Fibroblast of the aortic adventitia (primary cell): ENCODE data around the gene OTOGL. TPM values are rescaled to one million over a fixed set of nuclear protein-coding genes. Genes with fewer than 3 reads are reported as not detected.

Source experiments
- DNase-seq: peaks from one replicate; pipeline ENCODE4 v3.0.0-alpha.2; 2010; ENCODE audit warnings: low read depth
- H3K4me3 ChIP-seq: 2 replicates; pipeline ENCODE4 v1.5.1; 2011; ENCODE audit warnings: low read depth, mild to moderate bottlenecking, control low read depth, low read length, moderate library complexity
- total RNA-seq: library from RNA; depleted of rRNA; stranded (reverse); fragments of >200 nt; gene quantifications from 2 replicates; pipeline ENCODE4 v1.2.3, GENCODE V29; 2012; ENCODE audit warnings: low replicate concordance
- TF ChIP-seq, protein P1 (sequence below): IDR thresholded peaks from 2 replicates; pipeline ENCODE4 v1.5.1; 2011; ENCODE audit warnings: mild to moderate bottlenecking, low read length, control low read depth, inconsistent platforms; ENCODE audit not compliant: insufficient read depth

The OTOGL gene
- total RNA-seq, 1 donor: 0.27 TPM

DNA sequence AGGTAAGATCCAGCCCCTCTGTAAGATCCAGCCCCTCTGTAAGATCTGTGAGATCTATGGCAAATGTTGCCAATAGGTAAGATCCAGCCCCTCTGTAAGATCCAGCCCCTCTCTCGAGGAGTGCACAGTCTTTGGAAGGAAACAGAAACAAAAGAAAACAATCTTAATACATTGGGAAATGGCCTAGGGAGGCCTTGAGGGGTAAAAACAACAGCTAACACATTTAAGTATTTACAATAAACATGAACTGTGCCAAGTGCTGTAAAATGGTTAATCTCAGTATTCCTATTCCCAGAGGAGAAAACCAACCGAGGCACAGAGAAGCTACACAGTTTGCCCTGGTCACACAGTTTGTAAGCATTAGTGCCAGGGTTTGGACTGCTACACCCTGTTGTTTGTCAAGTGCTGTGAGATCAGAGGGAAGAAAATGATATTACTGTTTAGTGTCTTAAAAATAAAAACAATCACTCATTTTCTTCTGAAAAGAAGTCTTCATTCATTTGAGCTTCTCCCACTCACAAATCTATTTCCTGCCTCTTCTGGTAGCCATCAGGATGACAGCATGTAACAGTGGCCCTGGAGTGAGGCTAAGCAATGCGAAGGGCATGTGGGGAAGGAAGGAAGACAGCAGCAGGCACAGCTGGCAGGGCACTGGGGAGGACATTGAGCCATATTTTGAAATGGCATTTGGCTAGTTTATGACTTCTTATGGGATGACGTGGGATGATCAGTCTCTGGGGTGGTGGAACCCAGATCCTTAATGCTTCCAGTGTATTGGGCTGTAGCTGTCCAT is 226.0 kb downstream of the OTOGL start:
- no peak overlapping the region for H3K4me3 ChIP-seq
- no peak for DNase-seq
- TF ChIP-seq, protein P1, sequence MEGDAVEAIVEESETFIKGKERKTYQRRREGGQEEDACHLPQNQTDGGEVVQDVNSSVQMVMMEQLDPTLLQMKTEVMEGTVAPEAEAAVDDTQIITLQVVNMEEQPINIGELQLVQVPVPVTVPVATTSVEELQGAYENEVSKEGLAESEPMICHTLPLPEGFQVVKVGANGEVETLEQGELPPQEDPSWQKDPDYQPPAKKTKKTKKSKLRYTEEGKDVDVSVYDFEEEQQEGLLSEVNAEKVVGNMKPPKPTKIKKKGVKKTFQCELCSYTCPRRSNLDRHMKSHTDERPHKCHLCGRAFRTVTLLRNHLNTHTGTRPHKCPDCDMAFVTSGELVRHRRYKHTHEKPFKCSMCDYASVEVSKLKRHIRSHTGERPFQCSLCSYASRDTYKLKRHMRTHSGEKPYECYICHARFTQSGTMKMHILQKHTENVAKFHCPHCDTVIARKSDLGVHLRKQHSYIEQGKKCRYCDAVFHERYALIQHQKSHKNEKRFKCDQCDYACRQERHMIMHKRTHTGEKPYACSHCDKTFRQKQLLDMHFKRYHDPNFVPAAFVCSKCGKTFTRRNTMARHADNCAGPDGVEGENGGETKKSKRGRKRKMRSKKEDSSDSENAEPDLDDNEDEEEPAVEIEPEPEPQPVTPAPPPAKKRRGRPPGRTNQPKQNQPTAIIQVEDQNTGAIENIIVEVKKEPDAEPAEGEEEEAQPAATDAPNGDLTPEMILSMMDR: no peak

DNA sequence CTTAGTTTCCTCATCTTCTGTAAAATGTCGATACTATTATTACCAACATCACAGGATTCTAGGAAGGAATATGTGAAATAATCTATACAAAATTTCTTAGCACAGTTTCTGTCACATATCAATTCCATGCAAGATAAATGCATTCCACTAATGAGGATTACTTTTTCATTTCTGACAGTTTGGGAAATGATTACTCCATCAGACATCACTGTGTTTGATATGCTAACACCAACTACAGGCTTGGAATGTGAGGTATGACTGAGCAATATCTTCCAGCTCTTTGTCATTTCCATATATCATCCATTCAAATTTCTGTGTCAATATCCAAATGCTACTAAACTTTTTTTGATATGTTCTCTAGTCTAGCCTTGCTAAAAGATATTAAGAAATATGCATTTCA is 233.5 kb downstream of the OTOGL start:
- H3K4me3 ChIP-seq: no peak overlapping the region
- no peak for DNase-seq
- TF ChIP-seq, protein P1: no peak

DNA sequence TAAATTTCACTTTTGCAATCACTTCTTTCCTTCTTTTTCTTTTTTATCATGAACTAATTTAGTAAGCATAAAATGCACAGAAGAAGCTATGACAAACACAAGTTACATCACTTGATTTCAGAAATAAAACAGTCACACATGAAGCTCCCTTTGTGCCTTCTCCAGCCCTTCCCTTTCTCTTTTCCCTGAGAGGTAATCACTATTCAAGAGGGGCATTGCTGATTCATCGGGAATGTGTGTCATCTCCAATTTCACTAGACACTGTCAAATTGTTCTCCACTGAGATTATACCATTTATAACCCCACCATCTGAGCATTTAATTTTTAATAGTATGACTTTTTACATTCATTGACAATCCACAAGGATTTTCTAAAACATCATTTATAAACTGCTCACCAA is 253.1 kb downstream of the OTOGL start:
- no peak overlapping the region for H3K4me3 ChIP-seq
- no peak for DNase-seq
- TF ChIP-seq, protein P1: no peak

- no peak overlapping the region for H3K4me3 ChIP-seq
- TF ChIP-seq, protein P1: no peak
- DNase-seq: no peak
Measured at GRCh38 chr12:80353254-80353653, 253.9 kb downstream of the OTOGL start.

DNA sequence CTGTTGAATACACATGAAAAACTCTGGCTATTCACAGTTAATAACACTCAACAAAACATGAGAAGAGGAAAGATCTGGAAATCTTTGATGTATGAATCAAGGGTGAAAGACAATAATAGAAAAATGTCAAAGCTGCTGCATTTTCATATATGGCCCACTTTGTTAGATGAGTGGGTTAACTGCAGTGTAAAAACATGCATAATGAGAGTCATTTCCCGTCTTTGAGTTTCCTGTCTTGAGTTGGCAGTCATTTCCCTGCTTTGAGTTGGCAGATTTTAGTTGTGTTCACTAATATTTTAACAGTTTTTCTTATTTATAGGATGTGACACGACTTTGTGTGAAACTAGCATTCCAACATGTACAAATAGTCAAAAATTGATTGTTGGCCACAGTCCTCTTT is 256.8 kb downstream of the OTOGL start:
- peak; percentile 47 for DNase-seq
- no peak overlapping the region for H3K4me3 ChIP-seq
- TF ChIP-seq, protein P1: no peak

GRCh38 chr12:80359703-80360102 is 260.4 kb downstream of the OTOGL start:
- no peak for DNase-seq
- TF ChIP-seq, protein P1: no peak
- H3K4me3 ChIP-seq: no peak overlapping the region

DNA sequence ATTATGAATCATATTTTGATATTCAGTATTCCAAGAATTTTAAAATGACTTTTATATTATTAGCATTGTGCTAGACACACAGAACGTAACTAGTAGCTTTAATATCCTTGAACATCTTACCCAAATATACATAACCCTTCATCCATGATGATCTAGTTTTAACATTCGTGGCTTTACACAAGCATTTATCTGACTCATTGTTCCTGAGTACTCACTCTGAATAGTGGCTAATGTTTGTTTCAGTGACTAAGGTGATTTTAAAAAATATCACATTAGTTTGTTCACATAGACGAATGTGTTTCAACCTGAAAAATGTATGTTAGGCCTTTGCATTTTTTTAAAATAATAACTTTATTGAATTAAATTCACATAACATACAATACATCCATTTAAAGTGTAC is 264.7 kb downstream of the OTOGL start:
- DNase-seq: no peak
- no peak overlapping the region for H3K4me3 ChIP-seq
- TF ChIP-seq, protein P1: no peak
